ENCODE results near the gene ALKBH3.
A peak's percentile ranks its signal among the peaks of the same experiment; 100 is the strongest.

The ALKBH3 gene

DNA sequence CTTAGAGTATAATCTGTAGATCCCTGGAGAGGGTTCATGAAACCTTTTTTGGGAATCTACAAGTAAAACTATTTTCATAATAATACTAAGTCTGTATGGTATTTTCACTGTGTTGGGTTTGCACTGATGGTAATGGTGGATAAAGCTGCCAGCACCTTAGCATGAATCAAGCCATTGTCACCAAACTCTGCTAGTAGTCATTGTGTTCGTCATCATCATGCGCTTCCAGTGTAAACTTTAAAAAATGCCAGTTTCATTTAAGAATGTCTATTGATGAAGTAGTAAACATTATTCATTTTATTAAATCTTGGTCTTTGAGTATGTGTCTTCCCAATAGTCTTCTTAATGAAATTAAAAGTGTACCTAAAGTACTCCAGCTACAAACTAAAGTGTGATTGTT, 15.0 kb downstream of the ALKBH3 start:
- DNase-seq (ENCODE audit: low read depth), result no peak

DNA sequence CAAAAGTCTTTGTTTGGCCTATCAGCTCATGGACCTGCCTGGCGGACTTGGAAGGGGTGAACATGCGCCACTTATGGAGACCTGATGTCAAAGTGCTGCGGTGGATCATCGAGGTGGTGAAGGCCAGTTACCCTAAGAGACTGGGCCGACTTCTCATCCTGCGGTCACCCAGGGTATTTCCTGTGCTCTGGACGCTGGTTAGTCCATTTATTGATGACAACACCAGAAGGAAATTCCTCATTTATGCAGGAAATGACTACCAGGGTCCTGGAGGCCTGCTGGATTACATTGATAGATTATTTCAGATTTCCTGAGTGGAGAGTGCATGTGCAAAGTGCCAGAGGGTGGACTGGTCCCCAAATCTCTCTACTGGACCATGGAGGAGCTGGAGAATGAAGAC, 17.9 kb downstream of the ALKBH3 start:
- no peak for DNase-seq (ENCODE audit: low read depth)

DNA sequence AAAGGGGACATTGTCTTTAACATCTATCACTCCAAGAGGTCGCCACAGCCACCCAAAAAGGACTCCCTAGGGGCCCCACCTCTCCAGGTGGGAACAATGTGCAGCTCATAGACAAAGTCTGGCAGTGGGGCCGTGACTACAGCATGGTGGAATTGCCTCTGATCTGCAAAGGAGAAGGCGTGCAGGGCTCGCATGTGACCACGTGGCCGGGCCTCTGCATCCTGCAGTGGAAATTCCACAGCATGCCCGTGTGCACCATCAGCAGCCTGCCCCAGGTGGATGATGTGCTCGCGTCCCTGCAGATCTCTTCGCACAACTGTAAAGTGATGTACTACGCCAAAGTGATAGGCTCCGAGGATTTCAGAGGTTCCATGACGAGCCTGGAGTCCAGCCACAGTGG, 18.5 kb downstream of the ALKBH3 start:
- DNase-seq (ENCODE audit: low read depth), result no peak

DNA sequence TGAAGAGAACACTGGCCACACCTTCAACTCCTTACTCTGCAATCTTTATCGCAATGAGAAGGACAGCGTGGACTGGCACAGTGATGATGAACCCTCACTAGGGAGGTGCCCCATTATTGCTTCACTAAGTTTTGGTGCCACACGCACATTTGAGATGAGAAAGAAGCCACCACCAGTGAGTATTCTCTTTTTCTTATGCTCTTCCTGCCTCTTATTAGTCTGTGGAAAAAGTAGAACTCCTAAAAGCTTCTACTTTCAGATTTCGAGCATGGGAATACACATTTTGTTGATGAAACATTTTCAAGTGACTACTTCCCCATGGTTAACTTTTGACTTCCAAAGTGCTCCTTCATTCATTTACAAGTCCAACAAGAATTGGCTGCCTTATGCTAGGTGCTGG, 20.9 kb downstream of the ALKBH3 start:
- DNase-seq (ENCODE audit: low read depth), result no peak

DNA sequence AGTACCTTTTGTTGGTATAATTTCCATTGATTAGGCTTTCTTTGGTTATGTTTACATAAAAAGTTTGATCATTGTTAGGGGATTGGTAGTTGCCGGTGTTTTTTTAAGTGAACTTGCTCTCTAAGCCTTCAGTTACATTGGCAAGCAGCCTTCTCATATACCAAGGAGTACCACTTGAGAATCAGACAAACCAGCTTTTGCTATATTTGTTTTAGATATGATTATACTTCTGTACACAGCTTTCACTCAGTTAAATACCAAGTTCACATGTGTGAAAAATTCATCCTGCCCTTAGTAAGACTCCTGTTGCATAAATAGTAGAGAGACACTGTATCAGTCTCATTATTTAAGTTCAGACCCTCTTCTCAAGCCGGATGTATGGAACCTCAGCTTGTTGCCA, 22.4 kb downstream of the ALKBH3 start:
- DNase-seq (ENCODE audit: low read depth), result no peak

DNA sequence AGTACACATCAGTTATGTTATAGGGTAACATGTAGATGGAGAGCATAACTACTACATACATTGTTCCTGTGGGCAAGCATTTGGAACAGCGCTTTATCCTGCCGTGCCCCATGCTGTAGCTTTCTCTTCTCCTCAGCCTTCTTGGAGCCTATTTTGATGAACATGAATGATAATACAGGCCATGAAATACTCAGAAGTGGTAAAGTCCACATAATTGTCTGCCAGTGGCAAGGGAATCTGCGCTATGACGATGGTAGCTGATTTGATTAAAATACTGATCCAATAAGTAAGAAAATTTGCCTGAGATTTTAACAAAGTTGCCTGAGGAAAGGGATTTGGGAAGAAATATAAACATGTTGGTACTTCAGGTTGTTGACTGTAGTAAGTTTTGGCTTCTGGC, 23.3 kb downstream of the ALKBH3 start:
- DNase-seq (ENCODE audit: low read depth), result no peak

DNA sequence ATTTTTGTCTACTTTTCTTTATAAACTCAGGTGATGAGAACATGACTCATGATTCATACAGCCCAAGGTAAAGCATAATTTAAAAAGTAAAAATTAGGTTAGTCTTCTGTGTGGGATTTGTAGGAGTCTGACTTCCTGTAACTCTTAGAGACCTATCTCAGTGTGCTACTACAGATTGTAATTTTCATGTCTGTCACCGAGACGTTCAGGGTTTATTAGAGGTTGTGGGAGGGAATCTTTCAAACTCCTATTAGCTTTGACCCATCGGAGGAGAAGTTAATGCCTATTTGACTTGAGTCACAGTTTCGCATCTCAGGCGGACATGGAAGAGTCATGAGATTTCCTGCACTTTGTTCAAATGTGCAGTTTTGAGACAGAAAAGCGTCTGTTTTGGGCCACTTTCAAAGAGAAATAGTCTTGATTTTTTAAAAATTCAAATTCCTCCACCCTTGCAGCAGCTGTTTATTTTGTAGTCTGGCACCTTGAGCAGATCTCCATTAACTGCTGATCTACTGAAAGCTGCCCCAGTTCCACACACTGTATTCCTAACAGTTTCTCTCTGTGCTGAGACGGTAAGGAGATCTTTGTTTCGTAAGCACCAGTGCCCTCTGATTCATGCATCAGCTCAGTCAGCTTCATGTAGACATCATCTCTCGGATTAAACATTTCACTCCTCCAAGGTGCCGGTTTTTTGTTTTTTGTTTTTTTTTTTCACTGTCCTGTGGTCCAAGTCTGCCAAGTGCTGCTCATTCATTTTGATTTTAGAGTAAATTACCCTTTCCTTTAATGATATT, 24.3 kb downstream of the ALKBH3 start:
- no peak for DNase-seq (ENCODE audit: low read depth)

DNA sequence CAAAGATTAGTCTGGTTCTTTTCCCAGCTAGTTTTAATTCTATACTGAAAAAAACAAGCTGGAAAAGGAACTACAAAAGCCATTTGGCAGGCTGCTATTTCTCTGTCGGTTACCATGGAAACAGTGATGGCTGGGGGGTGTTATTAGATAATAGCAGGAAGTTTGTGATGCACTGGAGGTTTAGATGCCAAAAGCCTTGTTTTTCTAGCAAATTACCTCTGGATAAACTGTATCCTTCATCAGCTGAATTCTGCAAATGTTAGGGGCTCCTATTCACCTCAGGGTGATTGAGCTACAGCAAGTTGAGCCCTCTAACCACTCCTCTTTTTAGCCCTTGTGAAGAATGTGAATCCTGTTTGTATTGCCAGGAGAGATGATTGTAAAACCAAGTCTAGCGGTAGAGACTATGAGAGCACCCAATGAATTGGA, 25.2 kb downstream of the ALKBH3 start:
- DNase-seq (ENCODE audit: low read depth), result no peak

DNA sequence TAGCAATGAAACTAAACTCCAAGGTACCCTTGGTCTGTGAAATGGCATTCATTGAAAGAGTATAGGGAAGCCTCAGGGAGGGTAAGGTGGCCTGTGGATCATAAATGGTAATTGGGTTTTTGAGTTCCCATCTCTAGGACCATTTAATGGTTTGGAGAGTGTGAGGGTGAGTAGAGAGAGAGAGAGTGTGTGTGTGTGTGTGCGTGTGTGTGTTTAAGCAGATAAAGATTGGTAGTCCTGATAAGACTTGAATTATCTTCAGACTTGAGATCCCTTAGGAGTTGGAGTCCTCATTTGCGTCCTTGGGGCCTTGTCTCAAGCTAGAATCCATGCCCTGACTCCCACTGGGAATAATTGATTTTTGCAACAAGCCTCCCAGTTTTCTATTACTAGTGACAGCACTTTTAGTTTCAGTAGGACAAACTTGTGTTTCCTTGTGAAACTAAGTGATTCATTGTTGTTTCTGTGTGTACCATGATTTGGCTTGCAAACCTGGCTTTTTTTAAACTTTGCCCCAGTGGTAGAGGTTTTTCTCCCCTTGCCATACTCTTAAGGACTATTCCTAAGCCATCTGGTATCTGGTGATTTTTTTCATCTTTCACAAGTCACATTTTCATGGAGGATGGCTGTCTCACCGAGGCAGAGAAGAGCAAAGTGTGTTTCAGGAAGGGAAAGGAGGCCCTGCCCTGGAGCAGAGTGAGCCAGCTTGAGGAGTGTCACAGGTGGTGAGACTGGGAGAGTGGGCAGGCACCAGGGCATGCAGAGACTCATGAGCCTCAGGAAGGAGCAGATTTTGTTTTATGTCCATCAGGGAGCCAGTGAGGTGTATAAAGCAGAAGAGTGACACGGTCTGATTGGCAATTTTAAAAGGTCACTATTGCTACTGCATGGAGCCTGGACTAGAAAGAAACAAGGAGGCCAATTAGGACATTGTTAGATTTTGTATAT, 26.7 kb downstream of the ALKBH3 start:
- no peak for DNase-seq (ENCODE audit: low read depth)

DNA sequence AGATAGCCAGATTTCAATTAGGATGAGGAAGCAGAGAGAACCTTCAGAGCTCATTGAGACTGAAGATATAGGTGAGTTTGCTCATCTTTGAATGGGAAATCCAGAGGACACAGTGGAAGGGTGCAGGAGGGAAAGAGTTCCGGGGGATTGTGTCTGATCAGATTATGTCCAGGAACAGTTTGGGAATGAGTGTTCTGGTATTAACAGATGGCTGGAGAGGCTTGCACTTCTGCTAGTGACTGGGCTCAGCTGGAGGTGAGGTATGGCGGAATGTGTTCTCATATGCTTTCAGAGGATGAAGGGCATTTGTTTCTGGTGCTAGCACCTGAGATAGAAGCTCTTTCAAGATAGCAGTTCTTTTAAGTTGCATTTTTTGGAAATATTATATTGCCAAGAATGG, 27.6 kb downstream of the ALKBH3 start:
- no peak for DNase-seq (ENCODE audit: low read depth)

DNA sequence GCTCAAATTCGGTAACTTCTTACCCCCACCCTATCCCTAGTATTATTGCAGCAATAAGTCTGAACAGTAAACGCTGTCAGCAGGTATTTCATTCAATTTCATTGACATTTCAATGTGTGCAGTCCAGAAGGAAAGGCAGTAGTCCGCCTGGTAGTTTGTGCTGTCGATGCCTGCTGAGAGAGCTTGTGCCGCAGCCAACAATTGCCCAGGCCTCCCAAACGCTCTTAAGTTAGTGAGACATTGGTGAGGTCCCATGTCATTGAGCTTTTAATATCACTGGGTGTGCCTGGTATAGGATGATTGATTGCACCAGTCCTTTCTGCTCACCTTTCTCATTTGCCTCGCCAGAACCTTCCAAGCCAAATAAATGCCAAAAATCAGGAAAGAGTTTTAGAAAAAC, 28.1 kb downstream of the ALKBH3 start:
- no peak for DNase-seq (ENCODE audit: low read depth)

DNA sequence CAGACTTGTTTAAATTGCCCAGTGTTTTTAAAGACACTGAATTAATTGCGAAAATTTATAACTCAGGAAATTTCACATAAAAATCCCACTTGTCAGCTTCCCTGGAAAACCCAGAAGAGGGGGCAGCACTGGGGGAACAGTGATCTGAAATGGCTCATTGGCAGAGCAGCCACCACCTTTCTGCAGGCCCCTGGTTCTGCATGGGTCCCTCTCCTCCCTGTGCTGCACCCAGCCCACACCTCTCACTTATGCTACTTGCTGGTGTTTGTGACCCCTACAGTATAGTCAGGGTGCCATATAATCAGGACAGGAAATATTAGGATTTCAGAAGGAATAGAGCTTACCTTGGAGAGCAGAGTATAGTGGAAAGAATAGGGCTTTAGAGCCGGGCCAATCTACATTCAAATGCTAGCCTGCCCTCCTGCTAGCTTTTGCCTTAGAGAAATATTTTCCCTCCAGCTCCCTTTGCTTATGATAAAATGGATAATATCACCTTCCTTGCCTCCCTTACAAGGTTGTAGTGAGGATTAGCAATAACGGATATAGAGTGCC, 33.3 kb downstream of the ALKBH3 start:
- DNase-seq (ENCODE audit: low read depth), result no peak

DNA sequence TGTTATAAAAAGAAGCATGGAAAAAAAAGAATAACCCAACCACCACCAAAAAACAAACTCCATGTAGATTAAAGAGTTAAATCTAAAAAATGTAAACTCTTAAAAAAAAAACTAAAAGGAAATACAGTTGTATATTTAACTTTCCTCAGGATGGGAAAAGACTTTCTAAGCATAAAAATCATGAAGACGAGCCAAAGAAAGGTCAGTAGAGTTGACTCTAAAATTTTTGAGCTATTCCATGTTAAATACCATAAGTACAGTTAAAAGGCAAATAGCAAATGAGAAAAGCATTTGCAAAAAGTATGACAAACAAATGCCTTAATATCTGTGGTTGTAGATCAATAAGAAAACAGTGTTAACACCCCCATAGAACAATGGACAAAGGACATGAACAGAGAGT, 33.8 kb downstream of the ALKBH3 start:
- DNase-seq (ENCODE audit: low read depth), result no peak

DNA sequence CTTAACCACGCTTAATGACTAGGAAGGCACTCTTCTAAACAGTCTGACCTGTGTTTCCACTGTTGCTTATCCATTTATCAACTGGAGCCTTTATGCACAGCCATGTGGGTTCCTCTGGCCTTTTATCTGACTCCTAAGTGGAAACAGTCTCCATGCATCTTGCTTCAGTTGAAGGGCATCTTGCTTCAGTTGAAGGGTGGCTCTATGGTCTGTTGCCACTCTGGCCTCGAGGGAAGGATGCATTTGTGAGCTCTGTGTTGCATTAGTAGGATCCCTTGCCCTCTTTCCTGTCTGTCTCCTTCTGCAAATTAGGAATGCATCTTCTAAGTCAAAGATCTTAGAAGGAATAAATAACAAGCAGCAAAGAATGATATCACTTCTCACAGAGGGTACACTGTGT, 36.0 kb downstream of the ALKBH3 start:
- DNase-seq (ENCODE audit: low read depth), result no peak

DNA sequence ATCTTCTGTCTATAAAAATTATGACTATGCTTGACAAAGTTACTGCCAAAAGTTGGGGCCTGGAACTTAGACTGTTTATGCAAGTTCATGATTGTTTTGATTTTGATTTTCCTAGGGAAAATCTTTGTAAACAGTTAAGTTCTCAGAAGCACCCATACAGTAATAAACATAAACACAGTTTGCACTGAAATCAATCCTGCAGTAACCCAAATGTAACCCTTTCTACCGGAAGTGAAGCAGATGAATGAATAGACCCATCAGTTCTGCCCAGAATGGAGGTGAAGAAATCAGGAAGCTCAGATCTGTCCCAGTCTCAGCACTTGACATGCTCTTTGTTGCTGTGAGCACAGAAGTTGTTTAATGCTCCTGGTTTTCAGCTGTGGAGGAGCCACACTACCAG, 37.2 kb downstream of the ALKBH3 start:
- no peak for DNase-seq (ENCODE audit: low read depth)

DNA sequence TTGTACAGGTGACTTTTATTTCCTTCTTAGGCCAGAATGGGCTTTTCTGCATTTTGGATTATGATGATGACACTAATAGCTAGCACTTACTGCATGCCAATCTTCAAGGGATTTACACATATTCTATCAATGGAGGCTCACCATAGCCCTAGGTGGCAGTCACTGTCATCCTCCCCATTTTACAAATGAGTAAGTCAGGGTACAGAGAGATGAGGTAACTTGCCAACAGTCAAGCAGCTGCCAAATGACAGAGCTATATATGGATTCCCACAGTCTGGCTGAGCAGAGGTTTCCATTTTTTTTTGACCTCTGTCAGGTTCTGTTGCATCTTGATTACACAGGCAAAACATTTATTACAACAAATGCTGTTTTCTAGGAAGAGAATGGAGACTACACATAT, 38.0 kb downstream of the ALKBH3 start:
- no peak for DNase-seq (ENCODE audit: low read depth)

DNA sequence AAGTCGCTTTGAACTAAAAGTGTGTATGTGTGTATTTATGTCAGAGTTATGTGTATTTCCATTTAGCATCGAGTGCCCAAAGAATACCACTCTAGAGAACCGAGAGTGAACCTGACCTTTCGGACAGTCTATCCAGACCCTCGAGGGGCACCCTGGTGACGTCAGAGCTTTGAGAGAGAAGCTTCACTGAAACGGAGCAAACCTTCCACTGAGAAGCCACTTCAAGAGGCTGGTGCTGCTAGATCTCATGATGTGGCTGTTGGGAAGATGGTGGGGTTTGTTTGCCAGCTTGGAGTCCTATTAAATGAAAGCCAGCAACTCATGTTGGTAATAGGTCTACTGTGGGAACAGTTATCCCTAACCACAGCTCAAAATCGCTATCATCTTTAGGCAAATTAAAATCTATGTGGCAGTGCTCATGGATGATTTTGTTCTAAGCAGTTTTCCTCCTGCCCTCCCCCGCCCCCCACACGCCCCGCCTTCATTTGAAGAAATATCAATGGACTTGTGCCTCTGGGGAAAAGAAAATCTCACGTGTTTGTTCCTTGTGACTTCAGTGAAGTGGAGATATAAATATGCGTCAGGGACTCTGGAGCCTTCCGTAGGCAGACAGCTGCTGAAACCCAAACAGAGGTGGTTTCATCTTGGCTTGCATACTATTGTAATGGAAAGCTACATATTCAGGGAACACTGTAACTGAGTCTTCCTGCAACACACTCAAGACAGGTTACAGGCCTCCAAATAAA, 39.4 kb downstream of the ALKBH3 start:
- DNase-seq (ENCODE audit: low read depth), result no peak

DNA sequence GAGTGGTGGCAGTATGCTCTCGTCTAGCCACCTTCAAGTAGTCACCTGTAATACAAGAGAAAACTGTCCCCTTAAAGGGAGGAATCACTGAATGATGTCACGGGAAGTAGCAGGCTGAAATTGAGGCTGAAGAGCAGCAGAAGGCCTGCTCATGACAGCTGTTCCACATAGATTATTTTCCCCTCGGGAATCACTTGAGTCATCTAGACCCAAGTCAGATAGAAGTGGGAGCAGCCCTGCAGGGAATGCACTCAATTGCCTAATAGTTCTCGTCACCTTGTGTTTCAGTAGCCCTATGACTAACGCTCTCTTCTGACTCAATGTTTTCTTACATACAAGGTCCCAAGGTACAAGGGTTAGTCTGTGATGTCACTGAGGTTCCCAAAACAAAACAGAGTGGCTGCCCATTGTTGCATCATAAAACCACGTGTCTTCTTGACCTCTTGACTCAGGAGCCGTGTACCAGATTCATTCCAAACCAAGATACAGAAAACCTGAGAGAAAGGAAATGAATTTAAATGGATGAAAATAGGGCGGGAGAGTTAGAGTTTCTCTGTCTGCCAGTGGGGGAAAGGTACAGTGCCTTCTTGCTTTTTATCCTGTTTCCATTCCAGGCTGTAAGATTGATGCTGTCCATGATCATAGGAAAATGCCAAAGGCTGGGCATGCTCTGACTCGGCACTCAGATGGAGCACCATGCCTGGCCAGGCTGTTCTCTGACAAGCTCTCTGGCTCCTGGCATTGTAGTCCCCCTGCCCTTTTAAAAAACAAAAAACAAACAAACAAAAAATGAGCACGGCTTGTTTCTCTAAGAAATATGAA, 40.2 kb downstream of the ALKBH3 start:
- DNase-seq (ENCODE audit: low read depth), result peak; percentile 99

DNA sequence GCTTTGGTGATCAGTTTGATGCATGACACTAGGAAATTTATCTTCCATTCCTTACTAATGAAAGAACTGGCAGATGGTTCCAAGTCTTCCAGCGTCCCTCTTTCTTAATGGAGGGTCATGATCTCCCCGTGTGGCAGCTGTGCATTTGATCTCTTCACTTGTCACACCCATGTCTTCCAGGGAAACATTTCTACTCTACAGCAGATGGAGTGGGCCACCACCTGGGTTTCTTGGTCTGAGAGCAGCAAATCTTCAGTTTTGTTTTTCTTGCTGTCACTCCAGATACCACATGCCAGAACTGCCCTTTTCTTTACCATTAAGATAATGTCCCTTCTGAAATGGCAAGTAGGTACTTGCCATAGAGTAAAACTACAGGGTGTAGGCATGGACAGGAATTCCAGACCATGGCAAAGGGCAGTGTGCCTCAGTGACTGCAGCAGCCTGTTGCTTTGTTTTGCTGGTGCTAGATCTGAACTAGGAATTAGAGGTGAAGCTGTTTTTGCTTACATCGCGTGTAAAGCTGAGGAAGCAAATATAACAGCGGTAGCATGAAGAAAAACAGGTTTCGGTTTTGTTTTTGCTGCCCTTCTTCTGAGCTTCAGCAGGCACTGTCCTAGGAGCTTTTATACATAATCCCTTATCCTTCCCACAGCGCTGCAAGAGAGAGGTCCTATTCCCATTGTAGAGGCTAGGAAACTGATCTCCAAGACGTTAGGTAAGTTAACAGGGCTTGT, 41.1 kb downstream of the ALKBH3 start:
- no peak for DNase-seq (ENCODE audit: low read depth)

DNA sequence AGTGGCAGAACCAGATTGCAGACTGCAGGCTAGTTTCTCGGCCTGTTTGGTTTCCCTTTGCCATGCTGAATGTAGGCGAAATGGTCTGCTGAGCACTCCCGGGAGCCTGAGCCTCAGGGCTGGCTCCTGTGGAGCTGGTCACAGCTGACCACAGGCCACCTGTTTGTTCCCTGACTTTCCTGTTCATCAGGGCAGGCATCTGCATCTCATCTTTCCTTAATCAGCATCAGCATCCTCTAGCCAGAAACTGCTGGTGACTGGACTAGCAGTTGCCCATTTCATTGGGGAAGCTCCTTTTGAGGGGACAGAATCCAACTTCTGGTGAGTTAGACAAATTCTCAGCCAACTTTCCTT, 41.6 kb downstream of the ALKBH3 start:
- no peak for DNase-seq (ENCODE audit: low read depth)
